Caco-2 (cell line): ENCODE results near the gene RGS21. TPM values are rescaled to one million over a fixed set of nuclear protein-coding genes. Genes with fewer than 3 reads are reported as not detected.

ENCODE experiments used
- BruUV-seq: library from RNA; stranded (reverse); fragments of 400-500 nt; replicated peaks from 2 replicates; lab custom pipeline; 2021; lab: Mats Ljungman, UMichigan
- CTCF ChIA-PET: fragments of 300-600 bp; sonication (Branson Sonifier 250); formaldehyde crosslinking; loops from one replicate; lab custom pipeline; 2022; ENCODE audit warnings: antibody characterized with exemption; lab: Charles Lee
- POLR2A ChIA-PET: fragments of 300-600 bp; sonication (Branson Sonifier 250); formaldehyde crosslinking; loops from one replicate; lab custom pipeline; 2022; ENCODE audit warnings: antibody characterized with exemption; lab: Charles Lee
- DNase-seq, 2 experiments: peaks; one replicate each; pipeline versions ENCODE4 v3.0.0 to v3.0.0-alpha.2; 2020 to 2022
- H3K27me3 ChIP-seq: replicated peaks from 2 replicates; pipeline ENCODE4 v1.6.0; 2011; ENCODE audit warnings: low read length; ENCODE audit not compliant: control insufficient read depth, insufficient read depth
- H3K36me3 ChIP-seq: 2 replicates; pipeline ENCODE4 v1.5.1; 2011; ENCODE audit warnings: low read length; ENCODE audit not compliant: control insufficient read depth, insufficient read depth
- H3K4me1 ChIP-seq: fragments of 250-450 bp; sonication (Bioruptor Pico); 2 replicates; pipeline ENCODE4 v1.5.1; 2020; ENCODE audit warnings: mild to moderate bottlenecking
- H3K4me3 ChIP-seq: 2 replicates; pipeline ENCODE4 v1.5.1; 2011; ENCODE audit warnings: low read depth, mild to moderate bottlenecking, control low read depth, low read length
- H3K9me3 ChIP-seq: fragments of 250-450 bp; sonication (Bioruptor Pico); 2 replicates; pipeline ENCODE4 v1.5.1; 2020; ENCODE audit warnings: mild to moderate bottlenecking, moderate library complexity
- H3K27ac Mint-ChIP-seq: one replicate; pipeline ENCODE4 v1.8.0; 2022; ENCODE audit warnings: mixed read lengths; ENCODE audit not compliant: unreplicated experiment
- H3K27me3 Mint-ChIP-seq: one replicate; pipeline ENCODE4 v1.8.0; 2022; ENCODE audit warnings: mixed read lengths; ENCODE audit not compliant: insufficient read depth, unreplicated experiment
- H3K36me3 Mint-ChIP-seq: one replicate; pipeline ENCODE4 v1.8.0; 2022; ENCODE audit warnings: mild to moderate bottlenecking, mixed read lengths; ENCODE audit not compliant: insufficient read depth, unreplicated experiment
- H3K4me1 Mint-ChIP-seq: one replicate; pipeline ENCODE4 v1.8.0; 2022; ENCODE audit warnings: low read depth, mixed read lengths; ENCODE audit not compliant: unreplicated experiment
- H3K4me3 Mint-ChIP-seq: one replicate; pipeline ENCODE4 v1.8.0; 2022; ENCODE audit warnings: mild to moderate bottlenecking, moderate library complexity, mixed read lengths; ENCODE audit not compliant: unreplicated experiment
- H3K9me3 Mint-ChIP-seq: one replicate; pipeline ENCODE4 v1.8.0; 2022; ENCODE audit warnings: mixed read lengths; ENCODE audit not compliant: unreplicated experiment
- CTCF ChIP-seq, 2 experiments: fragments of 200-600 bp in 1 of 2; IDR thresholded peaks; 1 replicate in 1 of 2; 2 replicates in 1 of 2; pipeline versions ENCODE4 v1.5.1 to v1.8.0; 2011 to 2022; ENCODE audit warnings: antibody characterized with exemption in 1 of 2, control low read depth in 1 of 2, inconsistent platforms in 1 of 2, low read depth in 1 of 2, low read length in 1 of 2, mild to moderate bottlenecking in 1 of 2, moderate library complexity in 1 of 2; ENCODE audit not compliant: insufficient read depth in 1 of 2, severe bottlenecking in 1 of 2, unreplicated experiment in 1 of 2
- intact Hi-C: fragments of 100-400 bp; cut with micrococcal nuclease; formaldehyde crosslinking; loops from one replicate; pipeline ENCODE4 v1.10.0; 2022; ENCODE audit not compliant: unreplicated experiment
- total RNA-seq: library from RNA; stranded (reverse); gene quantifications from 2 replicates; pipeline ENCODE4 v1.2.3, GENCODE V29; 2022

Gene RGS21
- total RNA-seq, 1 experiment from 2014 or later = not detected

- Mint-ChIP-seq H3K4me1 (no peaks in the 10 kb centered on the region), H3K4me3 (no peak overlapping the region), H3K9me3 (no peaks in the 10 kb centered on the region), H3K27me3 (no peaks in the 10 kb centered on the region), H3K36me3 (no peaks in the 10 kb centered on the region), H3K27ac (no peak overlapping the region)
- BruUV-seq = no TSS peak
- POLR2A ChIA-PET = no interaction called here
- no peak for DNase-seq
- no peaks in the 10 kb centered on the region for H3K27me3 ChIP-seq
- CTCF ChIA-PET = no interaction called here
- no peak for TF ChIP-seq CTCF (IDR thresholded peaks at IDR 0.05; ENCODE audit: insufficient read depth in 1 of 2, low read depth in 1 of 2, low read length in 1 of 2, severe bottlenecking in 1 of 2, unreplicated experiment in 1 of 2)
- H3K9me3 ChIP-seq = peaks cover 3% of the 10 kb centered on the region; the same call in 1 of the 2 replicates
- no peak overlapping the region for H3K4me3 ChIP-seq
- H3K36me3 ChIP-seq = no peaks in the 10 kb centered on the region
- intact Hi-C loops = no loop called here
- no peaks in the 10 kb centered on the region for H3K4me1 ChIP-seq
These were observed 62.8 kb downstream of the RGS21 start for GRCh38 chr1:192379554-192379953.

- peaks cover 7% of the 10 kb centered on the region; the same call in 1 of the 2 replicates for H3K9me3 ChIP-seq
- DNase-seq = no peak
- no peak overlapping the region for H3K4me3 ChIP-seq
- H3K27me3 Mint-ChIP-seq = no peaks in the 10 kb centered on the region
- intact Hi-C loops = no loop called here
- no peaks in the 10 kb centered on the region for H3K4me1 ChIP-seq
- H3K36me3 Mint-ChIP-seq = no peaks in the 10 kb centered on the region
- no peaks in the 10 kb centered on the region for H3K4me1 Mint-ChIP-seq
- no peaks in the 10 kb centered on the region for H3K36me3 ChIP-seq
- H3K27ac Mint-ChIP-seq = no peak overlapping the region
- BruUV-seq = no TSS peak
- CTCF ChIA-PET = no interaction called here
- no peak overlapping the region for H3K4me3 Mint-ChIP-seq
- POLR2A ChIA-PET = no interaction called here
- H3K27me3 ChIP-seq = no peaks in the 10 kb centered on the region
- no peaks in the 10 kb centered on the region for H3K9me3 Mint-ChIP-seq
- no peak for TF ChIP-seq CTCF (IDR thresholded peaks at IDR 0.05; ENCODE audit: insufficient read depth in 1 of 2, low read depth in 1 of 2, low read length in 1 of 2, severe bottlenecking in 1 of 2, unreplicated experiment in 1 of 2)
These were observed 66.0 kb downstream of the RGS21 start for GRCh38 chr1:192382758-192383157.

GRCh38 chr1:192386051-192386650, 69.4 kb downstream of the RGS21 start:
- intact Hi-C loops = no loop called here
- no peaks in the 10 kb centered on the region for H3K4me1 Mint-ChIP-seq
- ChIA-PET CTCF (no interaction called here), POLR2A (no interaction called here)
- no peaks in the 10 kb centered on the region for H3K36me3 Mint-ChIP-seq
- no peaks in the 10 kb centered on the region for H3K27me3 Mint-ChIP-seq
- DNase-seq = no peak
- H3K27ac Mint-ChIP-seq = no peak overlapping the region
- H3K9me3 Mint-ChIP-seq = no peaks in the 10 kb centered on the region
- no peaks in the 10 kb centered on the region for H3K36me3 ChIP-seq
- no peak overlapping the region for H3K4me3 ChIP-seq
- BruUV-seq = no TSS peak
- TF ChIP-seq CTCF (IDR thresholded peaks at IDR 0.05; ENCODE audit: insufficient read depth in 1 of 2, low read depth in 1 of 2, low read length in 1 of 2, severe bottlenecking in 1 of 2, unreplicated experiment in 1 of 2) = no peak
- H3K4me3 Mint-ChIP-seq = no peak overlapping the region
- H3K4me1 ChIP-seq = no peaks in the 10 kb centered on the region
- H3K27me3 ChIP-seq = no peaks in the 10 kb centered on the region
- H3K9me3 ChIP-seq = peaks cover 7% of the 10 kb centered on the region; the same call in 1 of the 2 replicates
